Hepatocyte (in vitro differentiated cells): ENCODE measurements around the gene KLLN.

Experiments used
- EZH2 ChIP-seq: fragments of 200-600 bp; sonication (generic); IDR thresholded peaks from 2 replicates; pipeline ENCODE4 v1.6.1; 2016; ENCODE audit warnings: antibody characterized with exemption, mild to moderate bottlenecking, borderline replicate concordance
- EZH2phosphoT487 ChIP-seq: fragments of 200-600 bp; sonication (generic); IDR thresholded peaks from one replicate; pipeline ENCODE4 v1.6.1; 2018; ENCODE audit warnings: antibody characterized with exemption, mild to moderate bottlenecking, low read depth, moderate library complexity; ENCODE audit not compliant: unreplicated experiment, severe bottlenecking
- TF ChIP-seq, protein P1 (sequence below): fragments of 200-600 bp; sonication (generic); IDR thresholded peaks from 2 replicates; pipeline ENCODE4 v1.5.1; 2016; ENCODE audit warnings: antibody characterized with exemption, mild to moderate bottlenecking; ENCODE audit not compliant: poor library complexity

DNA sequence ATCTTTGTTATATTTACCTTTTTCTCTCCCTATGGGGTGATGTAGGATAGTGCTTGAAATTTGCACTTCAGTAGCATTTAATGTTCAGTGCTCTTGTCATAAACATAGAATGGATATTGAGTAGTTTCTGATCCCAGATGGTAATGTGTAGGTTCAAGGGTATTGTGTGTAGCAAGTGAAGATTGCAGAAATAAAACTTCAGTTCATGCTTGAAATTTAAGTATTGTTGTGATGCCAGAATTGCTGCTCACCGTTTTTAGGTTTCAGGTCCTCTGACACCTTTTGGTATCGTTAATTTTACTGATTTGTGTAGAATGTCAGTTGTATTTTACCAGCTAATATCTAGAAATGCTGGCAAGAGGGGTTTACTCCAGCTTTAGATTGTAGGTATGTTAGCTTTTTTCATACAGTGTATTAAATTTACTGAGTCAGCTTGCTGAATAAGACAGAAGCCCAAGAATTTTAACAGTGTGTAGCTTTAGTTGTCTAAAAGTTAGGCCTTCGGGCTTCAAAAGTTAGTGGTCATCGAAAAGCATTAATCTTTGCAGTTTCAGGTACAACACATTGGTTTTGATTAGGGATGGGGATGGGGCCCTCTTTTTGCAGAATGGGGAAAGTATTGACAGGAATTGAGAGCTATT lies 2.0 kb upstream of the KLLN start:
- TF ChIP-seq, protein P1, sequence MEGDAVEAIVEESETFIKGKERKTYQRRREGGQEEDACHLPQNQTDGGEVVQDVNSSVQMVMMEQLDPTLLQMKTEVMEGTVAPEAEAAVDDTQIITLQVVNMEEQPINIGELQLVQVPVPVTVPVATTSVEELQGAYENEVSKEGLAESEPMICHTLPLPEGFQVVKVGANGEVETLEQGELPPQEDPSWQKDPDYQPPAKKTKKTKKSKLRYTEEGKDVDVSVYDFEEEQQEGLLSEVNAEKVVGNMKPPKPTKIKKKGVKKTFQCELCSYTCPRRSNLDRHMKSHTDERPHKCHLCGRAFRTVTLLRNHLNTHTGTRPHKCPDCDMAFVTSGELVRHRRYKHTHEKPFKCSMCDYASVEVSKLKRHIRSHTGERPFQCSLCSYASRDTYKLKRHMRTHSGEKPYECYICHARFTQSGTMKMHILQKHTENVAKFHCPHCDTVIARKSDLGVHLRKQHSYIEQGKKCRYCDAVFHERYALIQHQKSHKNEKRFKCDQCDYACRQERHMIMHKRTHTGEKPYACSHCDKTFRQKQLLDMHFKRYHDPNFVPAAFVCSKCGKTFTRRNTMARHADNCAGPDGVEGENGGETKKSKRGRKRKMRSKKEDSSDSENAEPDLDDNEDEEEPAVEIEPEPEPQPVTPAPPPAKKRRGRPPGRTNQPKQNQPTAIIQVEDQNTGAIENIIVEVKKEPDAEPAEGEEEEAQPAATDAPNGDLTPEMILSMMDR: no peak
- TF ChIP-seq EZH2: no peak
- no peak for TF ChIP-seq EZH2phosphoT487
